Measurements from ENCODE around the gene PHKB. TPM values are rescaled to one million over a fixed set of nuclear protein-coding genes. Genes with fewer than 3 reads are reported as not detected.
A peak's percentile ranks its signal among the peaks of the same experiment; 100 is the strongest.

Gene PHKB
- total RNA-seq, 1 experiment from 2014 or later, result 42.1 TPM

DNA sequence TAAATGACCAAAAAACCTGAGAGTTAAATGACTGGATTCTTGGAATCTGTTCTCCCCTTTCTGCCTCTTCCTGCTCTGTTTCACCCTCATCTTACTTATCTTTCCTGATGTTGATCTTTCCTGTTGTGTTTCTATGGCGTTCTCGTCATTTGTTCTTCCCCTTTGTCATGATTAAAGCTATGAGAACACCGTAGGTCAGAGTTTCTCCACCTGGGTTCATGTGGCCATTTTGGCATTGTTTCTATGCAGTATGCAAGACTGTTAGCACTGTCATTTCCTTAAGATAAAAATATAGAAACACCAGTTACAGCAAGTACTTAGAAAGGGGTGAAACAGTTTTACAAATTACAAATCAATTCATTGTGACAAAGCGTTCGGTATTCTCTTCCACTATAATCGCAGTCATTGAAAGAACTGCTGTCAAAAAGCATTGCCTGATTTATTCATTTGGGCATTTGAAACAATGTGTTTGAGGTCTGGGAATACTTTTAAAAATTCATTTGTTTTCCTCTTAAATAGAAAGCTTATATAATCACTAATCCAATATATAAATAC lies 166.0 kb downstream of the PHKB start:
- no peak for DNase-seq (ENCODE audit: low read depth, low spot score)
- in situ Hi-C loops (cut with HindIII; ENCODE audit: low pct_unique_long_range_greater_than_20kb, low sequenced_read_pairs), result no loop called here

DNA sequence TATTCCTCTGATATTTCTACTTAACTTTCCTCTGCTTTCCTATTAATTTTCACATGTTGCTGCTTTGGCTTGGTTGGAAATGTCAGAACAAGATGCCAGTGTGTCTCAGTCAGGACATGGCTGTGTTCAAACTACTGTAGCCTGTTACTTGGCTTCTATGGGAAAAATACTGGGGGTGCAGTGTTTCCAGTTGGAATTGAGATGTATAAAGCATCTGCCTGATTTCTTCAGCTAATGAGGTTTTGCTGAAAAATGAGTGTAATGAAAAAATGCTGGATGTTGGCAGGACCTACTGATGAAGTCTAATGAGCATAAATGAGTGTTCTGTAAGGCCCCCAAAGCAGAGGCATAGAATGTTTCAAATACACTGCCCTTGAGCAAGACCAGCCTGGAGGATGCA lies 166.6 kb downstream of the PHKB start:
- DNase-seq (ENCODE audit: low read depth, low spot score), result no peak
- in situ Hi-C loops (cut with HindIII; ENCODE audit: low pct_unique_long_range_greater_than_20kb, low sequenced_read_pairs), result no loop called here

DNA sequence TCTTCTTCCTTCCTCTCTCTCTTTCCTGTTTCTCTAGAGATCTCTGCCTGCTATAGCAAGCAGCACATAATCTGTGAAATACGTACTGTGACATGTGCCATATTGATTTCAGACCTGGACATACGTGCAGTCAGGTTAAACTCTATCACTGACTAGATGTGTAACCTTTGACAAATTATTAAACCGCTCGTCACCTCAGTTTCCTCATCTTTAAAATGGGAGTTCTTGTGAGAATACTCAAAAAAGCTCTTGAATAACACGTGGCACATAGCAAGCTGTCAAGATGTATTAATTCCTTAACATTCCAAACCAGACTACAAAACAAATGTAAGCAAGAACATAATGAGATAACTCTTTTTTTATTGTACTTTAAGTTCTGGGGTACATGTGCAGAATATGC lies 170.0 kb downstream of the PHKB start:
- in situ Hi-C loops (cut with HindIII; ENCODE audit: low pct_unique_long_range_greater_than_20kb, low sequenced_read_pairs), result no loop called here

DNA sequence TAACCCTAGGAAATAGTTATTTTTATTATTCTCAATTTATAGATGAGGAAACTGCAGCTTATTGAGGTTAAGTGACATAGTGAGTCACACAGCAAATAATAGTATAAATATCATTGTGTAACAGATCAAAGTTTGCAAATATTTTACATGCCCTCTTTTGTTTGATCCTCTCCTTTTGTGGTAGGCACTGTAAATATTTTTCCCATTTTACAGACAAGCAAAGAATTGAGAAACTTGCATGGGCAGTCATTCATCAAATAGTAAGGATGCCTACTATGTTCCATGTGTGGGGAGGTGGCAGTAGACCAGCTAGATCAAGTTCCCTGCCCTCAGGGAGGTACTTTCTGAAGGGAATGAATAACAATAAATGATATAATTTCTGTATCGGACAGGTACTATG lies 173.0 kb downstream of the PHKB start:
- in situ Hi-C loops (cut with HindIII; ENCODE audit: low pct_unique_long_range_greater_than_20kb, low sequenced_read_pairs), result no loop called here
- no peak for DNase-seq (ENCODE audit: low read depth, low spot score)

More for the DNA sequence above, 170.0 kb downstream of the PHKB start:
- no peak for DNase-seq (ENCODE audit: low read depth, low spot score)

DNA sequence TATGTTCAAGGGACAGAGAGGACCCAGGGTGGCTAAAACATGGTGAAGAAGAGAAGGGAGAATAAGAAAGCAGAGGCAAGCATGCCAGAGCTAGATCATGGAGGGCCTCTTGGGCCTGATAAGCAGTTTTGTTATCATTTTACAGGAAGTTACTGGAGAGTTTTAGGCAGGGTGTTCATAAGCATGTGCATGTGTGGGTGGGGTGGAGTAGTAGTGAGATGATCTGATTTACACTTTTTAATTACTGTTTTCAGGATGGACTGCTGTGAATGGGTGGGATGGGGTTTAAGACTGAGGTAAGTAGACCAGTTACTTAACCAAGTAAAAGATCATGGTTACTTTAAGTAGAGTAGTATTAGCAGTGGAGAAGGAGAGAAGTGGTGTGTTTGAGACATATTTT lies 173.6 kb downstream of the PHKB start:
- DNase-seq (ENCODE audit: low read depth, low spot score), result no peak
- in situ Hi-C loops (cut with HindIII; ENCODE audit: low pct_unique_long_range_greater_than_20kb, low sequenced_read_pairs), result no loop called here

DNA sequence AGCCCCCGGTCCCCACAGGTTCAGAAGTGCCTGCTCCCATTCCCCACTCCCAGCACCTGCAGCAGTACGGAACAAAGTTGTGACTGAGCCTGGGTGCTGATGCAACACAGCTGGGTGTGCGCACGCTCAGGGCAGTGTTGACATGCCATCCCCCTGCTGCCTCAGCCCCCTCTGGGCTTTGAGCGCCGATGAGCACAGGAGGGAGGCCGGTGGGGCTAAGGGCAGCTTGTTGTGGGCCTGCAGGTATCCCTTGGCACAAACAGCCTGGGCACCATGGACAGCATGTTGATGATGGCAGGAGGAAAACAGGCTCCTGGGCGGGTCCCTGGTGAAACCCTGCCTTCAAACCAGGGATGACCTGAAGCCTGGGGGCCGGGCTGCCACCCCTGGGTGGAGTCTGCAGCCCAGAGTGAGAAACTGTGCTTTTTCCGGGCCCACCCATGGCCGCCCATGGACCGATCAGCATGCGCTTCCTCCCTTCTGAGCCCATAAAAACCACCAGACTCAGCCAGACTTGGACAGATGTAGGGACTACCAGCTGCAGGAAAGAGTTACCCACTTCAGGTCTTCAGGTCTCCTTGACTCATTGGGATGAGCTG lies 175.5 kb downstream of the PHKB start:
- in situ Hi-C loops (cut with HindIII; ENCODE audit: low pct_unique_long_range_greater_than_20kb, low sequenced_read_pairs), result no loop called here
- no peak for DNase-seq (ENCODE audit: low read depth, low spot score)

DNA sequence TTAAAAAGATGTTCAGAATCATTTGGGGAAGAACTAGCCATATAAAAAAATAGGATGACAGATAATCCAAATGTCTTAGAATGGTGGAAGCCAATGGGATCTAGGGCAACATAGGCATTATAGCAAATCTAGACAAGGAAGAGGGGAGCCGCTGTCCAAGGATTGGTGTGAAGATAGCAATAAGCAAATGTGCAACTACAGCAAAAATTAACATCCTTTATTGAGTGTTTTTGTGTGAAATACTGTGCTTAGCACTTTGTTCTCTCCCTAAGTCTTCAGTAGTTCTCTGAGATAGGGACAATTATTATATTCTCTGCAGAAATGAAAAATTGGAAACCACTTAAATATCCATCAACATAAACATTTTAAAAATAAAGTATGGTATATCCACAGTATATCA lies 177.0 kb downstream of the PHKB start:
- in situ Hi-C loops (cut with HindIII; ENCODE audit: low pct_unique_long_range_greater_than_20kb, low sequenced_read_pairs), result no loop called here
- no peak for DNase-seq (ENCODE audit: low read depth, low spot score)

DNA sequence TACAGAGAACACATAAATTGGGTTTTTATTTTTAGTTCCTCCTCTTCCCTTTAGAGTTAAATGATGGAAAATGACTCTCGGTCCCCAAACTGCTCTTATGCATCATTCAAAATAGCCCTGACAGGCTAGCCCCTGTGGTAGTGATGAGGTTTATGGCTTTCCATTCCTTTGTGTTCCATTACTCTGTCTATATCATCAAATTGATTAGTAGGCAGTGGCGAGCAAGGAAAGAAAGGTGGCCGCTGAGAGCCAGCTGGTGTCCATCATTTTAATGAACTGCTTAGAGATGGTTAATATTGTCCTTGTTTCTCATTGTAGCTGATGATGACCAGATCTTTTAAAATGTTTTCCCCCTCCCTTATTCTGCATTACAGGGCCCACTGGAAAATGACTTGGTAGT lies 179.5 kb downstream of the PHKB start:
- in situ Hi-C loops (cut with HindIII; ENCODE audit: low pct_unique_long_range_greater_than_20kb, low sequenced_read_pairs), result no loop called here
- no peak for DNase-seq (ENCODE audit: low read depth, low spot score)

DNA sequence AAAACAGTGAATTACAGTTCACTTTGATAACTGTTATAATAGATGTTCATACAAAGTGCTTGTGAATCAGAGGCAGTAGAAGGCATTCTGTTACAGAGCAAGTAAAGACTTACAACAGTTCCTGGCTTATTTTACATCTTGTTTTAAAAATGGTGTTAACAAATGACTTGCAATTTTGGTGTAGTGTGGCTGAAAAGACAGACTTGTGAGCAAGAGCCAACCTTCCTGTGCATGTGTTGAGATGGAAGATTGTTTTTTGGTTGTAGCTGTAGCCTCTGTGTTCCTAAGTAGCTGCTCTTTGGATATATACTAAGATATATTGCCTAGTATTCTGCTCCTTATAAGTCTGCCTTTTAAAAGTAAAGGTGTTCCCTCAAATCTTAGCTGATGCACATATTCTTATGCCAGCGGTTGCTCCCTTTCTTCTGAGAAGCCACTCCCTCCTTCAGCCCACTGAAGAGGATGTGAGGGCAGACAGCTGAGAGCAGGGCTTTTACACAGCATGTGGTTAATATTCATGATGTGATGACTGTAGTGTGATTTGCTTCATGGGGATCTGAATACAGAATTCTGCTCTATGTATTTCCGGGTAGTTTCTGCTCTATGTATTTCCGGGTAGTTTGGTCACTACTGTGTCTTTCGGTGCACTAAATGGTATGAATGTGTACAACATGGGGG lies 182.3 kb downstream of the PHKB start:
- in situ Hi-C loops (cut with HindIII; ENCODE audit: low pct_unique_long_range_greater_than_20kb, low sequenced_read_pairs), result no loop called here
- DNase-seq (ENCODE audit: low read depth, low spot score), result no peak

DNA sequence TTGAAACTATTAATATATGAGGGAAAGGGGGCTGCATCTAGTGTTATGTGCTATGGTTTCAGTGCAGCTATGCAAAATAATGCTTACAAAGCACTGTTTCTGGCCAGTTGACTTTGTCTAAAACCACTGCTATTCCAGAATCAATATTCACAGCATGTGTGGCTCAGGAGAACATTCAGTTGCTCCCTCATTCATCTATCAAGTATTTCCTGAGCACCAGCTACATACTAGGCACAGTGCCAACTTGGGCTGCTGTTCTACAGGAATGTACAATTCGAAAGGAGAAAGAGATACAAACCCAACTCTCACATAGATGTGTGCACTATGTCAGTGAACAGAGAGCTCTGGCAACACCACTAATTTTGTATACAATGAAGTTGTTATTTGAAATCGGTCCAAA lies 183.0 kb downstream of the PHKB start:
- in situ Hi-C loops (cut with HindIII; ENCODE audit: low pct_unique_long_range_greater_than_20kb, low sequenced_read_pairs), result no loop called here
- DNase-seq (ENCODE audit: low read depth, low spot score), result no peak

DNA sequence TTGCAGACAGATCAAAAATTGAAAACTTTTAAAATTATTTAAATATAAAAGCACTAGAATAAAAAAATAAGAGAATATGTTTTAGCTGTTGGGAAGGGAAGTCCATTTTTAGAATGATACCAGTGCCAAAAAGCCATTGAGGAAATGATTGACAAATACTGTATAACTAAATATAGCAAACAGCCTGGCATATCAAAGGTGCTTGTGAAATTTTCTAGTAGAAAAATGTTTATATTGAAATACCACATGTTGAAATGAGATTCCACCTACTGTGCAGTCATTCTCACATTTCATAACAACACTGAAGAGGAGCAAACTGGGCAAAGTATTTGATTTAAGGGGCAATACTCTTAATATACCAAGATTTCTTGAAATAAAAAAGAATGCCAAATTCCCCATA lies 183.5 kb downstream of the PHKB start:
- no peak for DNase-seq (ENCODE audit: low read depth, low spot score)
- in situ Hi-C loops (cut with HindIII; ENCODE audit: low pct_unique_long_range_greater_than_20kb, low sequenced_read_pairs), result no loop called here

DNA sequence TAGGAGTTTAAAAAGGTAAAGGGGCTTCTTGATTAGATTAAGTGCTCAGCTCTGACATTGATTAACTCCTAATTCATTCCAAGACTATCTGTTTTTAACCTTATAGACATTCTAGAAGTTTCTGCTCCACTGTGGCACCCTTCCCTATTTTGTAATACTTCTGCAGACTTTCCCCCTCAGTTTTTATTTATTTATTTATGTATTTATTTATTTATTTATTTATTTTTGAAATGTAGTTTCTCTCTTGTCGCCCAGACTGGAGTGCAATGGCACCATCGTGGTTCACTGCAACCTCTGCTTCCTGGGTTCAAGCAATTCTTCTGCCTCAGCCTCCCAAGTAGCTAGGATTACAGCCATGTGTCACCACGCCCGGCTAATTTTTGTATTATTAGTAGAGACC lies 185.8 kb downstream of the PHKB start:
- in situ Hi-C loops (cut with HindIII; ENCODE audit: low pct_unique_long_range_greater_than_20kb, low sequenced_read_pairs), result no loop called here
- no peak for DNase-seq (ENCODE audit: low read depth, low spot score)

DNA sequence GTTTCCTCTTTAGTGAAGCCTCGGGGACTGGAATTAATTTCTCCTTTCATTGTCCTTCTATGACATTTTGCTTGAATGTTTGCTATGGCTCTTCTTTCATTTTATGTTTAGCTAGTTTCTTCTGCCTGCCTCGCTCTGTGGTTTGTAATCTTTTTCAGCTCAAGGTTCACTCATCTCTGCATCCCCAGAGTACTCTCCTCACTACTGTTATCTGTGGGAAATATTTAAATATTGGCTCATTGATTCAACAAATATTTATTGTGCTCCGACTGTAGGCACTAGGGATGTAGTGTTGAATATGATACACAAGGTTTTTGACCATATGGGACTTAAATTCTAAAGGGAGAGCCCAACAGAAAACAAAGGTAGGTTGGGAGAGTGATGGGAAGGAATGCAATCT lies 195.9 kb downstream of the PHKB start:
- DNase-seq (ENCODE audit: low read depth, low spot score), result no peak
- in situ Hi-C loops (cut with HindIII; ENCODE audit: low pct_unique_long_range_greater_than_20kb, low sequenced_read_pairs), result no loop called here

DNA sequence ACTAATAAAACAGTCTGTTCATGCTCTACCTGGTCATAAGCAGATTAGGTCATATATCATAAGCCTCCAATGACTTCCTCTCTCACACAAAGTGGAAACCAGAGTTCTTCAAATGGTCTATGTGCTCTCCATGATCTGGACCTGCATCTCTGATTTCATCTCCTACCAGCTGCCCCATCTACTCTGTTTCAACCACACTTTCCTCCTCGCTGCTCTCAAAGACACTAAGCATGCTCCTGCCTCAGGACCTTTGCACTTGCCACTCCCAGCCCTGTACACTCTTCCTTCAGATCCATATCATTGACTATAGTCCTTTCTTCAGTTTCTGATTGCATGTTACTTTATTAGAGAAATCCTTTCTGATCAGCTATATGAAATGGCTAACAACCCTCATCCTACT lies 196.8 kb downstream of the PHKB start:
- in situ Hi-C loops (cut with HindIII; ENCODE audit: low pct_unique_long_range_greater_than_20kb, low sequenced_read_pairs), result no loop called here
- no peak for DNase-seq (ENCODE audit: low read depth, low spot score)

DNA sequence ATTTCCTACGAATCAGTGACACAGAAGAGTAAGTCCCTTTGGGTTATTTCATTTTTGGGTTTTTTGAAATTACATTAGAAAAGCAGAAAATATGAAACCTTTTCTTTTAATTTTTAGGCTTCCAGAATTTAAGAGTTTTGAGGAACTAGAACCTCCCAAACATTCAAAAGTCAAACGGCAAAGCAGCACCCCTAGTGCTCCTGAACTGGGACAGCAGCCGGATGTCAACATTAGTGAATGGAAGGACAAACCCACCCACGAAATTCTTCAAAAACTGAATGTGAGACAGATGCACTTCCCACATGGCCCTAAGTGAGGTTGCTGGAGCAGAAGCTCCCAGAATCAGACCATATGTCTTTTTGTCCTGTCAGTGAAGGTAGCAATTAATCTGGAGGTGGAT lies 199.4 kb downstream of the PHKB start:
- DNase-seq (ENCODE audit: low read depth, low spot score), result peak; percentile 2
- in situ Hi-C loops (cut with HindIII; ENCODE audit: low pct_unique_long_range_greater_than_20kb, low sequenced_read_pairs), result no loop called here

DNA sequence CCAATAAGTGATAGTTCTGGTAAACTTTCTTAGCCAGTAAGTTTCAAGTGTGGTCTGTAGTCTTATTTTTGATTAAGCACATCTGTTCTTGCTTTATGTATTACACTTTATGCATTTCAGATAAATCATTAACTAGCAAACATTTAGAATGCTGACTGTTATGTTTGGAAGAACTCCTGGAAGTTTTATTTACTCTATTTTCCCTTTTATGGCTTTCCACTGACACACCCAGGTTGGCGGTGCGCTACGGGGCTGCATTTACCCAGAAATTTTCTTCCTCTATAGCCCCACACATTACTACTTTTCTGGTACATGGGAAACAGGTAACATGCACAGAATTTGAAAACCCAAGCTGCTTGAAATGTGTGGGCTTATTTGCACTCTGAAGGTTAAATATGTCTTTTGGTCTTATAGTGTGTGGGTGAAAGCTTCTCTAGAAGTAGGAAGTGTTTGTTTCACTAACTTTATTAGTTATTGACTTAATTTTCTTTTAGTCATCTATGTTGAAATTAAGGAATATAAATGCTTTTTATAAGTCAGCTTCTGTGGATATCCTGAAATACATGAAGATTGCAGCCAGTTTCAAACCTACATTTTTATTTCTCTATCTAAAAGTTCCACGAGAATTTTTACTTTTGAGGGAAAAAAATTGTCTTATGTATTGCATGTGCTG lies 203.7 kb downstream of the PHKB start:
- in situ Hi-C loops (cut with HindIII; ENCODE audit: low pct_unique_long_range_greater_than_20kb, low sequenced_read_pairs), result no loop called here
- DNase-seq (ENCODE audit: low read depth, low spot score), result no peak

DNA sequence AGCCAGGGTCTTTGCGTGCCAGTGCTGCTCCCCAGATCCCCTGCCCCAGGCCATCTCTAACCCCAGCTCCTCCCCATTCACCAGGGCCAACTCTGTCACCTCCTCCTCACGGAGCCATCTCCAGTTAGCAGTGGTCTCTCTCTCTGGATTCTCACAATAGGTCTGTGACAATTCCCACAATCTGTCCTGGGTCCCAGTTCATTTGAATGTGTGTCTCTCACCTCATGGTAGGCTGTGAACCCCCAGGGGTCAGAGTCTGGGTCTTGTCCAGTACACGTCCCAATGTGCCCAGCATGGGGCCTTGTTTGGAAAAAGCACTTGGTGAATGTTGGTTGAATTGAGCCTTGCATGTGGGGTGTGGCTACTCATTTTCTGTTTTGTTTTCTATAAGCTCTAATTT lies 205.3 kb downstream of the PHKB start:
- DNase-seq (ENCODE audit: low read depth, low spot score), result no peak
- in situ Hi-C loops (cut with HindIII; ENCODE audit: low pct_unique_long_range_greater_than_20kb, low sequenced_read_pairs), result no loop called here

DNA sequence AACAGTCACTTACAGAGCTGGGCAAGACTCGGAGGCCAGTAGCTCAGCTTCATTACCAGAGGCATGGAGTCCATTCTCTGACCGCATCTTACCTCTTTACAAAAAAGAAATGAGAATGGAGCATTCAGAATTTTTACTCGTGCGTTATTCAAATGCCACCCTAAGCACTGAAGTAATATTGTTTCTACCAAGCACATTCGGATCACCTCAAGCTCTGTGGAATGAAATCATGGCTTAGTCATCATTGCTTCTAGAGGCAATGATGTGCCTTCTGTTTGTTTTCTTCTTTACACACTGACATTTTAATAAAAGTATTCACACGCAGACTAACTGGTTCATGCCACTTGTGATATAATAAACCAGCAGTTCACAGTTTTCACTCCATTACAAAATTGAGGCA lies 206.8 kb downstream of the PHKB start:
- in situ Hi-C loops (cut with HindIII; ENCODE audit: low pct_unique_long_range_greater_than_20kb, low sequenced_read_pairs), result no loop called here

DNA sequence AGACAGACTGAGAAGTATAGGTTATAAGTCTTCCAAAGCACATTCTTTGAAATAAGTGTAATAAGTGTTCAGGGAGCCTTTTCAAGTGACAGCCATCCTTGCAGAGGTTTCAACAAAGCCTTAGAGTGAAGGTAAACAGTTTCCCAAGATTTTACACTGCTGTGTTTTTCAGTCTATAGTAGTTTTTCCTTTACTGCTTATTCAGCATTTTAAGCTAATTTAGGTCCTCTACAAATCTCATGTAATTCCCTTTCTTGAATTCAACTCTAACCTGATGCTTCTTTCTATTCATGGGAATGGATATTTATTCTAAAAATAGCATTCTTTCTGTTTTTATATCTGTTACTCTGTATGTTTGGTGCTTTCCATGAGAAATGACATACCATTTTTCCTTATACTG lies 211.3 kb downstream of the PHKB start:
- DNase-seq (ENCODE audit: low read depth, low spot score), result no peak
- in situ Hi-C loops (cut with HindIII; ENCODE audit: low pct_unique_long_range_greater_than_20kb, low sequenced_read_pairs), result no loop called here

More for the DNA sequence above, 206.8 kb downstream of the PHKB start:
- no peak for DNase-seq (ENCODE audit: low read depth, low spot score)

Measured in SK-MEL-5 (cell line).